ENCODE results near the gene NR6A1. TPM values are rescaled to one million over a fixed set of nuclear protein-coding genes. Genes with fewer than 3 reads are reported as not detected.

Gene NR6A1
- total and polyA plus RNA-seq, 2 of the 13 experiments (the other 11 are each of a cell fraction or from before 2014, with no cell fraction given) = 28.1 to 31.5 TPM

DNA sequence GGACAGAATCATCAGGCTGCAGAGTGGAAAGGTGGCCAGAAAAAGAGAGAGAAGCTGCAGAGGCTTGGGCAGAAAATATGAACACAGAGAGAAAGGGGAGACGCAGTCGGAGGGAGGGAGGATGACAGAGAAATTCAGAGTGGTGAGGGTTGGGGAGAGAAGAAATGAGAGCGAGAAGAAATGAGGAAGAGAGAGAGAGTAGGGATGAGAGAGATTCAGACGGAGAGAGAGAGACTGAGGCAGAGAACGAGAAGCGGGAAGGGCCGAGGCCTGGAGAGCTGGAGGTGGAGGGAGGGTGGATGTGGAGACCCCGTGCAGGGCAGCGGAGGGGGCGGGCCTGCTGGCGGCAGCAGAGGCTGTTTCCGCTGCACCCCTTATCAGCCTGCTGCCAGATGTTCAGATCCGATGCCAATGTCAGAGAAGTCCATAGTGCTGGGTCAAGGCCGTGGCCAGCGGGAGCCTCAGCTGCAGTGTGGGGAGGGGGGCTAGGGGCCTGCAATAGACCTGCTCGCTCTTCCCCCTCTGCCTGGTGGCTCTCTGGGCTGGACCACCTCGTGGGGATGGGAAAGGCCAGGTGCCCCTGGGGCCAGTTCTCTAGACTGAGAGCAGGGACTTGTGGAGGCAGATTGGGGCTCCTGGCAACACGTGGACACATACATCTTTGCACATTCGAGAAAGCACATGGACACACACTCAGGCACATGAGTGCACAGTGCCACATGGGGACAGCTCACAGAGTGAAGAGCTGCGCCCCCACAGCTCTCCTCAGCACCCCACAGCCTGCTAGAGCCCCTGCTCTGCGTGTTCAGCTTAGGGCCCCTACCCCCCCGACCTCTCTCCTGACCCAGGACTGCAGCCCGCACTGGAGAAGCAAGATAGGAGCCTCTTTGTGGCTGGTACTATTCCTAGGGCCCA is 259.0 kb downstream of the NR6A1 start (continued):
- TF ChIP-seq SOX6 (IDR thresholded peaks at IDR 0.05) (no peak), SOX6 (CRISPR knock-in tag; IDR thresholded peaks at IDR 0.05) (peak; percentile 85), ZNF672 (CRISPR knock-in tag; IDR thresholded peaks at IDR 0.05) (no peak), ZNF550 (CRISPR knock-in tag; IDR thresholded peaks at IDR 0.05; ENCODE audit: borderline replicate concordance) (no peak), STAG1 (CRISPR knock-in tag; IDR thresholded peaks at IDR 0.05) (no peak), MED13 (CRISPR knock-in tag; IDR thresholded peaks at IDR 0.05) (0 out of 2 replicates have a peak, but pooled peaks have one; percentile 46), SP4 (CRISPR knock-in tag; IDR thresholded peaks at IDR 0.05) (peak; percentile 26; the same call in 1 of the 2 replicates), ISL2 (CRISPR knock-in tag; IDR thresholded peaks at IDR 0.05) (peak; percentile 61; the same call in 1 of the 2 replicates), NFIC (IDR thresholded peaks at IDR 0.05; ENCODE audit: low read length) (no peak), SRSF1 (optimal IDR thresholded peaks at IDR 0.05; ENCODE audit: low read depth, low read length) (peak; percentile 59), ZNF44 (CRISPR knock-in tag; IDR thresholded peaks at IDR 0.05) (no peak), FOXK1 (CRISPR knock-in tag; IDR thresholded peaks at IDR 0.05; ENCODE audit: borderline replicate concordance, low read depth) (peak; percentile 29; the same call in 1 of the 2 replicates), AGO2 (optimal IDR thresholded peaks at IDR 0.05; ENCODE audit: low read depth, low read length) (peak; percentile 35), U2AF1 (optimal IDR thresholded peaks at IDR 0.05; ENCODE audit: low read depth, low read length) (no peak), PPARG (CRISPR knock-in tag; conservative IDR thresholded peaks at IDR 0.05) (no peak), RAD51 (IDR thresholded peaks at IDR 0.05; ENCODE audit: borderline replicate concordance) (no peak), ZNF7 (CRISPR knock-in tag; IDR thresholded peaks at IDR 0.05) (no peak), ZNF10 (CRISPR knock-in tag; IDR thresholded peaks at IDR 0.05; ENCODE audit: borderline replicate concordance, low read depth) (no peak), PRMT3 (CRISPR knock-in tag; IDR thresholded peaks at IDR 0.05; ENCODE audit: borderline replicate concordance, low read depth) (no peak), ZNF274 (CRISPR knock-in tag; IDR thresholded peaks at IDR 0.05) (no peak), ADNP (CRISPR knock-in tag; IDR thresholded peaks at IDR 0.05) (no peak), CHD2 (IDR thresholded peaks at IDR 0.05; ENCODE audit: low read depth, low read length) (no peak), ZNF468 (CRISPR knock-in tag; IDR thresholded peaks at IDR 0.05) (no peak), SAP130 (CRISPR knock-in tag; IDR thresholded peaks at IDR 0.05; ENCODE audit: low read depth) (peak; percentile 61), ZSCAN30 (CRISPR knock-in tag; IDR thresholded peaks at IDR 0.05) (no peak)
- TF ChIP-seq, protein P1, sequence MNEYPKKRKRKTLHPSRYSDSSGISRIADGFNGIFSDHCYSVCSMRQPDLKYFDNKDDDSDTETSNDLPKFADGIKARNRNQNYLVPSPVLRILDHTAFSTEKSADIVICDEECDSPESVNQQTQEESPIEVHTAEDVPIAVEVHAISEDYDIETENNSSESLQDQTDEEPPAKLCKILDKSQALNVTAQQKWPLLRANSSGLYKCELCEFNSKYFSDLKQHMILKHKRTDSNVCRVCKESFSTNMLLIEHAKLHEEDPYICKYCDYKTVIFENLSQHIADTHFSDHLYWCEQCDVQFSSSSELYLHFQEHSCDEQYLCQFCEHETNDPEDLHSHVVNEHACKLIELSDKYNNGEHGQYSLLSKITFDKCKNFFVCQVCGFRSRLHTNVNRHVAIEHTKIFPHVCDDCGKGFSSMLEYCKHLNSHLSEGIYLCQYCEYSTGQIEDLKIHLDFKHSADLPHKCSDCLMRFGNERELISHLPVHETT (CRISPR knock-in tag; conservative IDR thresholded peaks at IDR 0.05) = no peak
- TF ChIP-seq, protein P2, sequence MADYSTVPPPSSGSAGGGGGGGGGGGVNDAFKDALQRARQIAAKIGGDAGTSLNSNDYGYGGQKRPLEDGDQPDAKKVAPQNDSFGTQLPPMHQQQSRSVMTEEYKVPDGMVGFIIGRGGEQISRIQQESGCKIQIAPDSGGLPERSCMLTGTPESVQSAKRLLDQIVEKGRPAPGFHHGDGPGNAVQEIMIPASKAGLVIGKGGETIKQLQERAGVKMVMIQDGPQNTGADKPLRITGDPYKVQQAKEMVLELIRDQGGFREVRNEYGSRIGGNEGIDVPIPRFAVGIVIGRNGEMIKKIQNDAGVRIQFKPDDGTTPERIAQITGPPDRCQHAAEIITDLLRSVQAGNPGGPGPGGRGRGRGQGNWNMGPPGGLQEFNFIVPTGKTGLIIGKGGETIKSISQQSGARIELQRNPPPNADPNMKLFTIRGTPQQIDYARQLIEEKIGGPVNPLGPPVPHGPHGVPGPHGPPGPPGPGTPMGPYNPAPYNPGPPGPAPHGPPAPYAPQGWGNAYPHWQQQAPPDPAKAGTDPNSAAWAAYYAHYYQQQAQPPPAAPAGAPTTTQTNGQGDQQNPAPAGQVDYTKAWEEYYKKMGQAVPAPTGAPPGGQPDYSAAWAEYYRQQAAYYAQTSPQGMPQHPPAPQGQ (CRISPR knock-in tag; IDR thresholded peaks at IDR 0.05; ENCODE audit: borderline replicate concordance) = no peak
- TF ChIP-seq, protein P3, sequence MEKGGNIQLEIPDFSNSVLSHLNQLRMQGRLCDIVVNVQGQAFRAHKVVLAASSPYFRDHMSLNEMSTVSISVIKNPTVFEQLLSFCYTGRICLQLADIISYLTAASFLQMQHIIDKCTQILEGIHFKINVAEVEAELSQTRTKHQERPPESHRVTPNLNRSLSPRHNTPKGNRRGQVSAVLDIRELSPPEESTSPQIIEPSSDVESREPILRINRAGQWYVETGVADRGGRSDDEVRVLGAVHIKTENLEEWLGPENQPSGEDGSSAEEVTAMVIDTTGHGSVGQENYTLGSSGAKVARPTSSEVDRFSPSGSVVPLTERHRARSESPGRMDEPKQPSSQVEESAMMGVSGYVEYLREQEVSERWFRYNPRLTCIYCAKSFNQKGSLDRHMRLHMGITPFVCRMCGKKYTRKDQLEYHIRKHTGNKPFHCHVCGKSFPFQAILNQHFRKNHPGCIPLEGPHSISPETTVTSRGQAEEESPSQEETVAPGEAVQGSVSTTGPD (CRISPR knock-in tag; IDR thresholded peaks at IDR 0.05) = 0 out of 2 replicates have a peak, but pooled peaks have one; percentile 11
